K562 (cell line): Measurements from ENCODE around the gene CD9. TPM values are rescaled to one million over a fixed set of nuclear protein-coding genes. Genes with fewer than 3 reads are reported as not detected.
A peak's percentile ranks its signal among the peaks of the same experiment; 100 is the strongest.

Experiments
- BACH1 ChIP-seq: fragments of 200-800 bp; sonication (Bioruptor generic); IDR thresholded peaks from 2 replicates; pipeline ENCODE4 v1.6.1; 2016; ENCODE audit warnings: missing genetic modification characterization, missing compliant biosample characterization
- BRCA1 ChIP-seq, 2 experiments: fragments of 450-650 bp in 1 of 2; sonication (generic) in 1 of 2; formaldehyde crosslinking in 1 of 2; IDR thresholded peaks; 2 replicates each; pipeline versions ENCODE4 v1.5.0 to v1.6.1; 2017 to 2020; ENCODE audit warnings: mild to moderate bottlenecking in 1 of 2, missing genetic modification reagents in 1 of 2
- CEBPB ChIP-seq: fragments of 450-650 bp; IDR thresholded peaks from 2 replicates; pipeline ENCODE4 v1.6.1; 2016; ENCODE audit warnings: missing genetic modification characterization, missing compliant biosample characterization
- FOSL1 ChIP-seq: fragments of 200-800 bp; sonication (Bioruptor generic); conservative IDR thresholded peaks from 2 replicates; pipeline ENCODE4 v1.6.1; 2016; ENCODE audit warnings: missing genetic modification characterization, missing compliant biosample characterization
- GTF2F1 ChIP-seq: IDR thresholded peaks from 2 replicates; pipeline ENCODE4 v1.6.1; 2011; ENCODE audit warnings: low read depth, low read length, improper control_type of control experiment
- HIVEP1 ChIP-seq: fragments of 250-450 bp; sonication (Bioruptor Pico); IDR thresholded peaks from 2 replicates; pipeline ENCODE4 v1.4.0; 2020; ENCODE audit warnings: mild to moderate bottlenecking
- HMGXB4 ChIP-seq: sonication (generic); formaldehyde crosslinking; IDR thresholded peaks from 2 replicates; pipeline ENCODE4 v1.8.1; 2023; ENCODE audit warnings: mild to moderate bottlenecking, missing genetic modification reagents
- JUN ChIP-seq, 2 experiments: sonication (generic) in 1 of 2; formaldehyde crosslinking in 1 of 2; IDR thresholded peaks; 2 replicates each; pipeline versions ENCODE4 v1.6.1 to v1.8.0; 2012 to 2022; ENCODE audit warnings: borderline replicate concordance in 2 of 2, mild to moderate bottlenecking in 2 of 2, improper control_type of control experiment in 1 of 2, low read depth in 1 of 2, low read length in 1 of 2, missing genetic modification reagents in 1 of 2
- JUND ChIP-seq, 2 experiments: IDR thresholded peaks; 2 replicates in 1 of 2; 3 replicates in 1 of 2; pipeline ENCODE4 v1.6.1; 2011; ENCODE audit warnings: borderline replicate concordance in 2 of 2, low read depth in 2 of 2, low read length in 2 of 2, improper control_type of control experiment in 1 of 2, missing biosample characterization in 1 of 2, missing genetic modification characterization in 1 of 2, missing genetic modification reagents in 1 of 2
- KDM5B ChIP-seq: fragments of 200-600 bp; sonication (generic); IDR thresholded peaks from 2 replicates; pipeline ENCODE4 v1.6.1; 2012; ENCODE audit warnings: low read depth, mild to moderate bottlenecking, moderate library complexity, low read length, control low read depth, inconsistent platforms; ENCODE audit not compliant: insufficient replicate concordance
- MEIS2 ChIP-seq: fragments of 450-650 bp; IDR thresholded peaks from 2 replicates; pipeline ENCODE4 v1.6.1; 2014; ENCODE audit warnings: mild to moderate bottlenecking; ENCODE audit not compliant: partially characterized antibody
- NCOR1 ChIP-seq: fragments of 450-650 bp; IDR thresholded peaks from 2 replicates; pipeline ENCODE4 v1.6.1; 2016; ENCODE audit warnings: mild to moderate bottlenecking, moderate library complexity
- NR3C1 ChIP-seq: sonication (generic); formaldehyde crosslinking; IDR thresholded peaks from 2 replicates; pipeline ENCODE4 v1.8.1; 2022; ENCODE audit warnings: missing genetic modification reagents
- OTX1 ChIP-seq: fragments of 450-650 bp; formaldehyde crosslinking; IDR thresholded peaks from 2 replicates; pipeline ENCODE4 v1.4.0; 2022; ENCODE audit warnings: mild to moderate bottlenecking
- PHTF2 ChIP-seq: fragments of 250-450 bp; sonication (Bioruptor Pico); IDR thresholded peaks from 2 replicates; pipeline ENCODE4 v1.5.0; 2021; ENCODE audit warnings: mild to moderate bottlenecking
- RERE ChIP-seq: sonication (generic); formaldehyde crosslinking; IDR thresholded peaks from 2 replicates; pipeline ENCODE4 v1.8.0; 2023; ENCODE audit warnings: missing genetic modification reagents, mild to moderate bottlenecking, borderline replicate concordance
- SAFB ChIP-seq: fragments of 200-400 bp; formaldehyde crosslinking; IDR thresholded peaks from 2 replicates; pipeline ENCODE4 v1.6.1; 2017; ENCODE audit warnings: low read depth, low read length, borderline replicate concordance
- STAT5B ChIP-seq: fragments of 250-450 bp; sonication (Bioruptor Pico); IDR thresholded peaks from 2 replicates; pipeline ENCODE4 v1.8.0; 2021; ENCODE audit warnings: mild to moderate bottlenecking, inconsistent platforms
- YBX1 ChIP-seq: fragments of 450-650 bp; IDR thresholded peaks from 2 replicates; pipeline ENCODE4 v1.7.1; 2016; ENCODE audit warnings: mild to moderate bottlenecking
- ZKSCAN1 ChIP-seq: fragments of 150-350 bp; IDR thresholded peaks from 2 replicates; pipeline ENCODE4 v1.6.1; 2016; ENCODE audit warnings: low read depth, low read length
- ZNF165 ChIP-seq: fragments of 250-450 bp; sonication (Bioruptor Pico); IDR thresholded peaks from 2 replicates; pipeline ENCODE4 v1.4.0; 2020; ENCODE audit warnings: borderline replicate concordance
- ZNF217 ChIP-seq: sonication (generic); formaldehyde crosslinking; IDR thresholded peaks from 2 replicates; pipeline ENCODE4 v1.8.0; 2022; ENCODE audit warnings: mild to moderate bottlenecking, missing genetic modification reagents
- ZNF668 ChIP-seq: fragments of 250-450 bp; sonication (Bioruptor Pico); IDR thresholded peaks from 2 replicates; pipeline ENCODE4 v1.8.0; 2022; ENCODE audit warnings: mild to moderate bottlenecking, inconsistent platforms
- ZNF785 ChIP-seq: fragments of 250-450 bp; sonication (Bioruptor Pico); IDR thresholded peaks from 2 replicates; pipeline ENCODE4 v1.4.0; 2020; ENCODE audit warnings: mild to moderate bottlenecking
- polyA plus RNA-seq, 8 experiments: library from polyadenylated mRNA; depleted of rRNA in 4 of 8; stranded (reverse) in 5 of 8; unstranded in 3 of 8; fragments of >200 nt; fragmentation: Nextera tagmentation in 2 of 8; fragmentation: Illumina TruSeq in 1 of 8; extraction: Ambion mirVana in 2 of 8; extraction: Trizol in 1 of 8; gene quantifications; 2 replicates each; pipeline versions ENCODE4 v1.2.1 to v1.2.3, GENCODE V29; 2011 to 2014; ENCODE audit warnings: inconsistent platforms in 1 of 8, missing spikeins in 1 of 8
- total RNA-seq, 7 experiments: library from RNA; depleted of rRNA in 6 of 7; stranded (reverse); fragments of >200 nt in 6 of 7; fragmentation: Illumina TruSeq in 2 of 7; extraction: Trizol in 2 of 7; gene quantifications; 2 replicates each; pipeline versions ENCODE4 v1.2.1 to v1.2.3, GENCODE V29; 2011 to 2021; ENCODE audit warnings: low replicate concordance in 1 of 7

The CD9 gene
- total and polyA plus RNA-seq, 9 of the 15 experiments (the other 6 are each of a cell fraction or from before 2014, with no cell fraction given) = 0.43 to 5.6 (median 0.62) TPM

GRCh38 chr12:6280053-6280469 lies 79.9 kb downstream of the CD9 start (continued):
- TF ChIP-seq NR3C1 (CRISPR knock-in tag) (no peak), ZNF668 (CRISPR knock-in tag) (no peak), ZKSCAN1 (no peak), JUND (IDR thresholded peaks at IDR 0.05; ENCODE audit: borderline replicate concordance, low read depth, low read length) (peak; percentile 47; the same call in 1 of the 2 replicates), JUND (tag; IDR thresholded peaks at IDR 0.05; ENCODE audit: borderline replicate concordance, low read depth, low read length) (no peak), HMGXB4 (no peak), ZNF165 (CRISPR knock-in tag) (no peak), ZNF785 (CRISPR knock-in tag) (no peak), FOSL1 (tag) (peak; percentile 67), KDM5B (no peak), PHTF2 (CRISPR knock-in tag) (no peak), CEBPB (no peak), BRCA1 (IDR thresholded peaks at IDR 0.05) (no peak), BRCA1 (CRISPR knock-in tag; IDR thresholded peaks at IDR 0.05) (no peak), HIVEP1 (no peak), JUN (IDR thresholded peaks at IDR 0.05; ENCODE audit: borderline replicate concordance, low read depth, low read length) (peak; percentile 71; the same call in 1 of the 2 replicates), JUN (CRISPR knock-in tag; IDR thresholded peaks at IDR 0.05; ENCODE audit: borderline replicate concordance) (no peak), MEIS2 (no peak), GTF2F1 (no peak), NCOR1 (no peak), BACH1 (no peak), YBX1 (no peak), STAT5B (CRISPR knock-in tag) (no peak), OTX1 (CRISPR knock-in tag) (no peak), SAFB (no peak), RERE (CRISPR knock-in tag) (no peak), ZNF217 (CRISPR knock-in tag) (no peak)
